HepG2 (cell line): ENCODE measurements around the gene PCAT6. TPM values are rescaled to one million over a fixed set of nuclear protein-coding genes. Genes with fewer than 3 reads are reported as not detected.

Source experiments
- EP300 ChIP-seq, 3 experiments: sonication (generic) in 1 of 3; formaldehyde crosslinking in 1 of 3; IDR thresholded peaks; 2 replicates each; pipeline versions ENCODE4 v1.5.1 to v1.6.1; 2011 to 2020; ENCODE audit warnings: low read depth in 2 of 3, low read length in 2 of 3, borderline replicate concordance in 1 of 3, improper control_type of control experiment in 1 of 3, mild to moderate bottlenecking in 1 of 3, missing genetic modification reagents in 1 of 3, moderate library complexity in 1 of 3
- MAFF ChIP-seq: IDR thresholded peaks from 2 replicates; pipeline ENCODE4 v1.6.1; 2011; ENCODE audit warnings: low read depth, low read length, improper control_type of control experiment
- MIXL1 ChIP-seq: IDR thresholded peaks from 2 replicates; pipeline ENCODE4 v1.6.1; 2016
- SMAD1 ChIP-seq: sonication (generic); formaldehyde crosslinking; IDR thresholded peaks from 2 replicates; pipeline ENCODE4 v1.4.0; 2020; ENCODE audit warnings: missing genetic modification reagents, low read depth, mild to moderate bottlenecking, borderline replicate concordance
- SNAPC4 ChIP-seq: sonication (generic); formaldehyde crosslinking; IDR thresholded peaks from 2 replicates; pipeline ENCODE4 v1.4.0; 2020; ENCODE audit warnings: mild to moderate bottlenecking, missing genetic modification reagents
- ZEB1 ChIP-seq: IDR thresholded peaks from 2 replicates; pipeline ENCODE4 v1.6.1; 2012; ENCODE audit warnings: mild to moderate bottlenecking, low read depth, inconsistent platforms; ENCODE audit not compliant: insufficient replicate concordance
- ZNF18 ChIP-seq: sonication (generic); formaldehyde crosslinking; IDR thresholded peaks from 2 replicates; pipeline ENCODE4 v1.8.0; 2022; ENCODE audit warnings: mild to moderate bottlenecking, missing genetic modification reagents; ENCODE audit not compliant: insufficient replicate concordance
- ZNF605 ChIP-seq: sonication (generic); formaldehyde crosslinking; IDR thresholded peaks from 2 replicates; pipeline ENCODE4 v1.8.0; 2022; ENCODE audit warnings: mild to moderate bottlenecking, missing genetic modification reagents
- polyA plus RNA-seq, 8 experiments: library from polyadenylated mRNA; depleted of rRNA in 3 of 8; stranded (reverse) in 7 of 8; unstranded in 1 of 8; fragments of >200 nt; fragmentation: Illumina TruSeq in 4 of 8; extraction: Trizol in 4 of 8; gene quantifications; 2 replicates each; pipeline versions ENCODE4 v1.2.1 to v1.2.3, GENCODE V29; 2011 to 2016; ENCODE audit warnings: low read depth in 4 of 8, missing spikeins in 1 of 8, mixed read lengths in 1 of 8; ENCODE audit not compliant: insufficient read depth in 1 of 8
- total RNA-seq, 5 experiments: library from RNA; depleted of rRNA; stranded (reverse); fragments of >200 nt; fragmentation: Illumina TruSeq; extraction: Trizol; gene quantifications; 2 replicates each; pipeline ENCODE4 v1.2.3, GENCODE V29; 2016; ENCODE audit warnings: low read depth in 1 of 5
- TF ChIP-seq, protein P1 (sequence below): sonication (generic); formaldehyde crosslinking; IDR thresholded peaks from 2 replicates; pipeline ENCODE4 v1.8.0; 2022; ENCODE audit warnings: missing genetic modification reagents, mild to moderate bottlenecking, borderline replicate concordance
- TF ChIP-seq, protein P2 (sequence below): sonication (generic); formaldehyde crosslinking; IDR thresholded peaks from 2 replicates; pipeline ENCODE4 v1.5.0; 2020; ENCODE audit warnings: mild to moderate bottlenecking, missing genetic modification reagents, borderline replicate concordance

The PCAT6 gene
- total and polyA plus RNA-seq, 2 of the 13 experiments (the other 11 are each of a cell fraction or from before 2014, with no cell fraction given), result 0.60 to 4.4 TPM

DNA sequence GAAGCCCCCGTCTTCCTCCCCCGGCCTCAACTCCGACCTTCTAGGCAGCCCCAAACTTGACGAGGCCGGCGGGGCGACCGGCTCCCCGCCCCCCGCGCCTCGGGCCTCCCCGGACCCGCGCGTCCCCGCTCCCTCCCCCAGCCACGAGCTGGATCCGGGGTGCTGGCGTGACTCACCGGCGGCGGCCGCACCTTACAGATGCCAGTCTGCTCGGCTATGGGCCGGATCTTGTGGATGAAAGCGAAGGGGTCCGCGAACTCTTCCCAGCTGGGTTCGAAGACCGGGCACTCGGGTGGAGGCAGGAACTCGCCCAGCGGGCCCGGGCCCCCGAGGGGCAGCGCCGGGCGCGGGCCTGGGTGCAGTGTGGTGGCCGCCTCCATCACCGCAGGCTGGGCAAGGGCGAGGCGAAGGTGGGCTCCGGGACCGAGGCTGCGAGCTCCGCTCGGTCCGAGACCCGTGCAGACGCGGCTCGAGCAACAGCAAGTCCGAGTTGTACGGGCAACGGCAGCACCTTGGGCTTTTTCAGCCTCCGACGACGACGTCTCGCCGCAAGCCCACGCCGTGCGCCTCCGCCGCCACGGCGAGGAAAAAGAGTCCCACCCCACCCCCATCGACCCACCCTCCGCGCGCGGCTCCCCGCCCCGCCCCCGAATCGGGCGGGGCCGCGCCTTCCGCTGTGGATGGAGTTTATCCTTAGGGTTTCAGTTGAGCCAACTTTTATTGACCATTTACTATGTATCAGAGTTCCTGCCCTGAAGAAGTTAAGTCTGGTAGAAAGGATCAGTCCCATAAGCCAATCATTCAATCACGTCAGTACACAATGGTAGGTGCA is 2.6 kb upstream of the PCAT6 start, which contains the start of gene KDM5B (continued):
- TF ChIP-seq, protein P1, sequence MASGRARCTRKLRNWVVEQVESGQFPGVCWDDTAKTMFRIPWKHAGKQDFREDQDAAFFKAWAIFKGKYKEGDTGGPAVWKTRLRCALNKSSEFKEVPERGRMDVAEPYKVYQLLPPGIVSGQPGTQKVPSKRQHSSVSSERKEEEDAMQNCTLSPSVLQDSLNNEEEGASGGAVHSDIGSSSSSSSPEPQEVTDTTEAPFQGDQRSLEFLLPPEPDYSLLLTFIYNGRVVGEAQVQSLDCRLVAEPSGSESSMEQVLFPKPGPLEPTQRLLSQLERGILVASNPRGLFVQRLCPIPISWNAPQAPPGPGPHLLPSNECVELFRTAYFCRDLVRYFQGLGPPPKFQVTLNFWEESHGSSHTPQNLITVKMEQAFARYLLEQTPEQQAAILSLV (CRISPR knock-in tag), result peak; percentile 71; the same call in 1 of the 2 replicates
- no peak for TF ChIP-seq EP300 (IDR thresholded peaks at IDR 0.05; ENCODE audit: low read depth in 2 of 2, low read length in 2 of 2)
- no peak; the same call in 1 of the 2 replicates for TF ChIP-seq EP300 (CRISPR knock-in tag; IDR thresholded peaks at IDR 0.05; ENCODE audit: borderline replicate concordance)
- TF ChIP-seq SMAD1, result no peak
- TF ChIP-seq ZEB1, result no peak
- no peak for TF ChIP-seq MAFF
- peak; percentile 58; the same call in 1 of the 2 replicates for TF ChIP-seq MIXL1 (CRISPR knock-in tag)
- TF ChIP-seq, protein P2, sequence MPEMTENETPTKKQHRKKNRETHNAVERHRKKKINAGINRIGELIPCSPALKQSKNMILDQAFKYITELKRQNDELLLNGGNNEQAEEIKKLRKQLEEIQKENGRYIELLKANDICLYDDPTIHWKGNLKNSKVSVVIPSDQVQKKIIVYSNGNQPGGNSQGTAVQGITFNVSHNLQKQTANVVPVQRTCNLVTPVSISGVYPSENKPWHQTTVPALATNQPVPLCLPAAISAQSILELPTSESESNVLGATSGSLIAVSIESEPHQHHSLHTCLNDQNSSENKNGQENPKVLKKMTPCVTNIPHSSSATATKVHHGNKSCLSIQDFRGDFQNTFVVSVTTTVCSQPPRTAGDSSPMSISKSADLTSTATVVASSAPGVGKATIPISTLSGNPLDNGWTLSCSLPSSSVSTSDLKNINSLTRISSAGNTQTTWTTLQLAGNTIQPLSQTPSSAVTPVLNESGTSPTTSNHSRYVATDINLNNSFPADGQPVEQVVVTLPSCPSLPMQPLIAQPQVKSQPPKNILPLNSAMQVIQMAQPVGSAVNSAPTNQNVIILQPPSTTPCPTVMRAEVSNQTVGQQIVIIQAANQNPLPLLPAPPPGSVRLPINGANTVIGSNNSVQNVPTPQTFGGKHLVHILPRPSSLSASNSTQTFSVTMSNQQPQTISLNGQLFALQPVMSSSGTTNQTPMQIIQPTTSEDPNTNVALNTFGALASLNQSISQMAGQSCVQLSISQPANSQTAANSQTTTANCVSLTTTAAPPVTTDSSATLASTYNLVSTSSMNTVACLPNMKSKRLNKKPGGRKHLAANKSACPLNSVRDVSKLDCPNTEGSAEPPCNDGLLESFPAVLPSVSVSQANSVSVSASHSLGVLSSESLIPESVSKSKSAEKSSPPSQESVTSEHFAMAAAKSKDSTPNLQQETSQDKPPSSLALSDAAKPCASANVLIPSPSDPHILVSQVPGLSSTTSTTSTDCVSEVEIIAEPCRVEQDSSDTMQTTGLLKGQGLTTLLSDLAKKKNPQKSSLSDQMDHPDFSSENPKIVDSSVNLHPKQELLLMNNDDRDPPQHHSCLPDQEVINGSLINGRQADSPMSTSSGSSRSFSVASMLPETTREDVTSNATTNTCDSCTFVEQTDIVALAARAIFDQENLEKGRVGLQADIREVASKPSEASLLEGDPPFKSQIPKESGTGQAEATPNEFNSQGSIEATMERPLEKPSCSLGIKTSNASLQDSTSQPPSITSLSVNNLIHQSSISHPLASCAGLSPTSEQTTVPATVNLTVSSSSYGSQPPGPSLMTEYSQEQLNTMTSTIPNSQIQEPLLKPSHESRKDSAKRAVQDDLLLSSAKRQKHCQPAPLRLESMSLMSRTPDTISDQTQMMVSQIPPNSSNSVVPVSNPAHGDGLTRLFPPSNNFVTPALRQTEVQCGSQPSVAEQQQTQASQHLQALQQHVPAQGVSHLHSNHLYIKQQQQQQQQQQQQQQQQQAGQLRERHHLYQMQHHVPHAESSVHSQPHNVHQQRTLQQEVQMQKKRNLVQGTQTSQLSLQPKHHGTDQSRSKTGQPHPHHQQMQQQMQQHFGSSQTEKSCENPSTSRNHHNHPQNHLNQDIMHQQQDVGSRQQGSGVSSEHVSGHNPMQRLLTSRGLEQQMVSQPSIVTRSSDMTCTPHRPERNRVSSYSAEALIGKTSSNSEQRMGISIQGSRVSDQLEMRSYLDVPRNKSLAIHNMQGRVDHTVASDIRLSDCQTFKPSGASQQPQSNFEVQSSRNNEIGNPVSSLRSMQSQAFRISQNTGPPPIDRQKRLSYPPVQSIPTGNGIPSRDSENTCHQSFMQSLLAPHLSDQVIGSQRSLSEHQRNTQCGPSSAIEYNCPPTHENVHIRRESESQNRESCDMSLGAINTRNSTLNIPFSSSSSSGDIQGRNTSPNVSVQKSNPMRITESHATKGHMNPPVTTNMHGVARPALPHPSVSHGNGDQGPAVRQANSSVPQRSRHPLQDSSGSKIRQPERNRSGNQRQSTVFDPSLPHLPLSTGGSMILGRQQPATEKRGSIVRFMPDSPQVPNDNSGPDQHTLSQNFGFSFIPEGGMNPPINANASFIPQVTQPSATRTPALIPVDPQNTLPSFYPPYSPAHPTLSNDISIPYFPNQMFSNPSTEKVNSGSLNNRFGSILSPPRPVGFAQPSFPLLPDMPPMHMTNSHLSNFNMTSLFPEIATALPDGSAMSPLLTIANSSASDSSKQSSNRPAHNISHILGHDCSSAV (CRISPR knock-in tag), result no peak
- TF ChIP-seq SNAPC4 (CRISPR knock-in tag), result no peak
- no peak for TF ChIP-seq ZNF605
- peak; percentile 65 for TF ChIP-seq ZNF18 (CRISPR knock-in tag)
